ENCODE measurements around the gene CDC27.

GRCh38 chr17:47135235-47135634 is 53.9 kb downstream of the CDC27 start:
- TF ChIP-seq CTCF (IDR thresholded peaks at IDR 0.05): no peak
- no peak for TF ChIP-seq POLR2AphosphoS5 (IDR thresholded peaks at IDR 0.05)

Measured in transverse colon (tissue), 4 donors.